Gastroesophageal sphincter (tissue), 4 donors: ENCODE data around the gene ISOC2. TPM values are rescaled to one million over a fixed set of nuclear protein-coding genes. Genes with fewer than 3 reads are reported as not detected.

Experiments used
- ATAC-seq: fragments of 150-250 bp; one replicate; pipeline ENCODE4 v1.9.1; 2016; ENCODE audit warnings: mild to moderate bottlenecking, moderate library complexity
- H3K27ac ChIP-seq, 4 donors: fragments of 200-600 bp; sonication (generic) in 3 of 4; 1 replicate in 3 of 4; 2 replicates in 1 of 4; pipeline ENCODE4 v1.5.1; 2016 to 2019
- H3K27me3 ChIP-seq: fragments of 200-600 bp; sonication (generic); one replicate; pipeline ENCODE4 v1.5.1; 2019
- H3K36me3 ChIP-seq, 2 donors: fragments of 200-600 bp; sonication (generic); one replicate each; pipeline ENCODE4 v1.5.1; 2019; ENCODE audit warnings: control low read depth in 1 of 2
- H3K4me1 ChIP-seq, 3 donors: fragments of 200-600 bp; sonication (generic); 1 replicate in 2 of 3; 2 replicates in 1 of 3; pipeline ENCODE4 v1.5.1; 2016 to 2019; ENCODE audit warnings: control low read depth in 2 of 3
- H3K4me3 ChIP-seq, 2 donors: fragments of 200-600 bp; sonication (generic); one replicate each; pipeline ENCODE4 v1.5.1; 2019; ENCODE audit warnings: mild to moderate bottlenecking in 1 of 2, moderate library complexity in 1 of 2
- H3K9me3 ChIP-seq, 3 donors: fragments of 200-600 bp; sonication (generic); one replicate each; pipeline ENCODE4 v1.5.1; 2017 to 2019; ENCODE audit warnings: control low read depth in 2 of 3
- CTCF ChIP-seq, 4 experiments: fragments of 200-600 bp in 2 of 4; fragments of 450-650 bp in 2 of 4; sonication (generic) in 1 of 4; IDR thresholded peaks; one replicate each; pipeline ENCODE4 v1.5.1; 2017 to 2019; ENCODE audit warnings: antibody characterized with exemption in 4 of 4, mild to moderate bottlenecking in 2 of 4, moderate library complexity in 2 of 4
- EP300 ChIP-seq: sonication (generic); formaldehyde crosslinking; IDR thresholded peaks from one replicate; pipeline ENCODE4 v1.6.1; 2017; ENCODE audit warnings: antibody characterized with exemption, mild to moderate bottlenecking
- POLR2A ChIP-seq, 2 donors: fragments of 450-650 bp; IDR thresholded peaks; one replicate each; pipeline ENCODE4 v1.6.1; 2017; ENCODE audit warnings: antibody characterized with exemption in 2 of 2, mild to moderate bottlenecking in 2 of 2, moderate library complexity in 1 of 2
- POLR2AphosphoS5 ChIP-seq: sonication (generic); formaldehyde crosslinking; IDR thresholded peaks from one replicate; pipeline ENCODE4 v1.6.1; 2017; ENCODE audit warnings: antibody characterized with exemption
- WGBS, 2 donors: methylation state at CpG; one replicate each; pipeline ENCODE4 v1.1.5; 2018; ENCODE audit warnings: low coverage in 1 of 2; 5-methylcytosine and 5-hydroxymethylcytosine counted together
- total RNA-seq, 4 donors: library from RNA; depleted of rRNA; stranded (reverse); fragments of >200 nt; gene quantifications; one replicate each; pipeline ENCODE4 v1.1.0, GENCODE V29; 2016

The ISOC2 gene
- total RNA-seq, 4 donors from 2014 or later = 39.0 to 78.5 (median 63.8) TPM

GRCh38 chr19:55490478-55491432 is 29.3 kb upstream of the ISOC2 start:
- TF ChIP-seq POLR2A (IDR thresholded peaks at IDR 0.05) (no peak), EP300 (no peak), POLR2AphosphoS5 (peak; percentile 9)
- WGBS, 2 donors = no CpG with 5 or more reads among the region's 52 CpGs
- H3K4me3 ChIP-seq = no peak overlapping the region
- no peaks in the 10 kb centered on the region for H3K36me3 ChIP-seq
- no peaks in the 10 kb centered on the region for H3K9me3 ChIP-seq
- H3K27me3 ChIP-seq = no peaks in the 10 kb centered on the region
- H3K27ac ChIP-seq = peak overlapping the region; percentile 5 to 99 (median 96)
- H3K4me1 ChIP-seq = peaks cover under 1 to 91% (median 41%) of the 10 kb centered on the region in 3 donors
- no peak for ATAC-seq

- TF ChIP-seq POLR2A (IDR thresholded peaks at IDR 0.05) = no peak
- TF ChIP-seq CTCF (IDR thresholded peaks at IDR 0.05) = no peak
- TF ChIP-seq EP300 = no peak
- TF ChIP-seq POLR2AphosphoS5 = no peak
- peaks cover 3 to 100% (median 50%) of the 10 kb centered on the region in 3 donors for H3K4me1 ChIP-seq
- no peak overlapping the region for H3K4me3 ChIP-seq
These were observed 28.5 kb upstream of the ISOC2 start for GRCh38 chr19:55489711-55490477.

GRCh38 chr19:55488986-55489710 is 27.7 kb upstream of the ISOC2 start:
- no peaks in the 10 kb centered on the region for H3K27me3 ChIP-seq
- TF ChIP-seq CTCF (IDR thresholded peaks at IDR 0.05) = no peak
- no peak for TF ChIP-seq EP300
- TF ChIP-seq POLR2AphosphoS5 = no peak
- TF ChIP-seq POLR2A (IDR thresholded peaks at IDR 0.05) = no peak
- H3K4me1 ChIP-seq = peaks cover 3 to 100% (median 56%) of the 10 kb centered on the region in 3 donors
- no peak for ATAC-seq
- no CpG with 5 or more reads among the region's 36 CpGs for WGBS, 2 donors
- peak overlapping the region in 1 of 2 donors; percentile 37 for H3K4me3 ChIP-seq
- peaks cover 0 to under 1% of the 10 kb centered on the region in 2 donors for H3K36me3 ChIP-seq
- peak overlapping the region; percentile 61 to 99 (median 96) for H3K27ac ChIP-seq
- H3K9me3 ChIP-seq = no peaks in the 10 kb centered on the region

More at GRCh38 chr19:55489711-55490477, 28.5 kb upstream of the ISOC2 start:
- ATAC-seq = no peak
- Histone ChIP-seq H3K9me3 (no peaks in the 10 kb centered on the region), H3K27ac (peak overlapping the region; percentile 61 to 99 (median 96)), H3K36me3 (no peaks in the 10 kb centered on the region), H3K27me3 (no peaks in the 10 kb centered on the region)
- WGBS, 2 donors = no CpG with 5 or more reads among the region's 21 CpGs

GRCh38 chr19:55487924-55488687 is 26.7 kb upstream of the ISOC2 start, which contains the start of gene SSC5D:
SSC5D (plus strand) TSS chr19:55488436; CDS start chr19:55488590, 154 bp downstream.
- WGBS, 2 donors = 15% methylated on average over 5 of the region's 21 CpGs; no CpG with 5 or more reads in 1 of the 2 donors
- H3K27ac ChIP-seq = peak within 1 kb of the TSS; percentile 86 to 99 (median 96)
- no peak for ATAC-seq
- H3K27me3 ChIP-seq = no peaks in the 10 kb centered on the region
- peaks cover 0 to 11% of the 10 kb centered on the region in 2 donors for H3K36me3 ChIP-seq
- TF ChIP-seq POLR2A (IDR thresholded peaks at IDR 0.05) (no peak), EP300 (no peak)
- peaks cover 3 to 99% (median 60%) of the 10 kb centered on the region in 3 donors for H3K4me1 ChIP-seq
- H3K4me3 ChIP-seq = peak within 1 kb of the TSS in 1 of 2 donors; percentile 37
- no peaks in the 10 kb centered on the region for H3K9me3 ChIP-seq
